Measurements from ENCODE around the gene NPBWR2.

NPBWR2 gene, protein sequence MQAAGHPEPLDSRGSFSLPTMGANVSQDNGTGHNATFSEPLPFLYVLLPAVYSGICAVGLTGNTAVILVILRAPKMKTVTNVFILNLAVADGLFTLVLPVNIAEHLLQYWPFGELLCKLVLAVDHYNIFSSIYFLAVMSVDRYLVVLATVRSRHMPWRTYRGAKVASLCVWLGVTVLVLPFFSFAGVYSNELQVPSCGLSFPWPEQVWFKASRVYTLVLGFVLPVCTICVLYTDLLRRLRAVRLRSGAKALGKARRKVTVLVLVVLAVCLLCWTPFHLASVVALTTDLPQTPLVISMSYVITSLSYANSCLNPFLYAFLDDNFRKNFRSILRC

DNA sequence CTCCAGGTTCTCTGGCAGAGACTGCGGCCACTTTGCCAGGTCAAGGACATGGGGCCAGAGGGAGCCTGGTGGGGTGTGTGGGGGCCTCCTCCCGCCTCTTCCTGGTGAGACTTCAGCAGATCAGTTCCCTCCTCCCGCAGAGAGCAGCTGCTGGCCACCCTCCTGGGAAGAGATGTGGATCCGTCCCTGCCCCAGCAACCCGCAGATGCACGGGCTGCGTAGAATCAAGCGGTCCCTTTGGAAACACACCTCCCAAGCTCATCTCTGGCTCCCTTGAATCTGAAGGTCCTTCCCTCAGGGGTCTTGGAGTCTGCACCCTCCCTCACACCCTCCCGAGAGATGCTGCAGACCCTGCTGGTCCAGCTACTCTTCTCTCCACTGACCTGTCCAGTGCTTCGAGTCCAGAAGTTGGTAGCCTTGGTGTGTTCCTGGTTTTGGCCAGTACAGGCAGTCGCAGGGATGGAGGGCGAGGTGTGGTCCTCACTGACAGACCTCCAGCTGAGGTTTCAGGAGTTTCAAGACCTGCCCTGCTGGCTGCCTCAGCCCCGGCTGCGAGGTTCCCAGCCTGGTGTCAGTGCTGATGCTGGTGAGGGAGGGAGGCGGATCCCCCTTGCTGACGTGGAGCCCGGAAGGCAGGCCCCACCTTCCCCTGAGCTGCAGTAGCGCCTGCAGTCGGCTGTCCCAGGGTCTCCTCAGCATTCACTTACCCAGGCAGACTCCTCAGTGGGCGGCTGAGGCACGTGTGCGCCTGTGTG is at the start of gene NPBWR2:
NPBWR2 (minus strand) TSS at position 585 of the 755 bp plus-strand sequence. CDS start 734 bp downstream, outside the sequence.
- no peak for DNase-seq

DNA sequence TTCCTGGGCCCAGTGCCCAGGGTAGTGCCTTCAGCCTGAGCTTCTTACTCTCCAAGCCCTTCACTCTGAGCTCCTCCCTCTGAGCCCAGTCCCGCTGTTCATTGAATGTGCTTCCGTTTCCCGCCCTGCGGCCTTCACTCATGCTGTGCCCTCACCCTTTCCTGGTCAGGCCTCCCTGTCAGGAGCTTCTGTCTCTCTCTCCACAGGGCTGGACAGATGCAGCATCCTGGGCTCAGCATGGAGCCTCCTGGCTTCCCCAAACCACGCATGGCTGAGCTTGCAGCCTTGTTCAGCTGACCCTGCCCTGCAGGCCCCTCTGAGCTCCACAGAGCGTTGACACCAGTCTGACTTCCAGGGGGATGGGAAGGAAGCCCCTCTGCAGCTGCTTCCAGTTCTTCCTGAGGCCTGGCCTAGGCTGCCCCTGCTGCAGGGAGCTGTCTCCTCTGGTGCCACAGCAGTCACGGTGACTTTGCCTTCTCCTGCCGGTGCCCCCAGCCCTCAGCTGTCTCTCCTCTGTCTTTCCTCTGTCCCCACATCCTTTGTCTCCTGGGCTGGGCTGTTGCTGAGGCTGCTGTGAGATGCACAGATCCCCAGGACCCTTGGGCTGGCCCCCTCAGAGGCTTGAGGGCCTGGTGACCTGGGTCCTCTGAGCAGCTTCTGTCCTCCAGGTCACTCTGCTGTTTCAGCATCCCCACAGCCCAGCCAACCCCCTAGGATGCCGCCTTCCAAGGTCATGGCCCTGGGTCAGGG is 48.9 kb upstream of the NPBWR2 start:
- no peak for DNase-seq

DNA sequence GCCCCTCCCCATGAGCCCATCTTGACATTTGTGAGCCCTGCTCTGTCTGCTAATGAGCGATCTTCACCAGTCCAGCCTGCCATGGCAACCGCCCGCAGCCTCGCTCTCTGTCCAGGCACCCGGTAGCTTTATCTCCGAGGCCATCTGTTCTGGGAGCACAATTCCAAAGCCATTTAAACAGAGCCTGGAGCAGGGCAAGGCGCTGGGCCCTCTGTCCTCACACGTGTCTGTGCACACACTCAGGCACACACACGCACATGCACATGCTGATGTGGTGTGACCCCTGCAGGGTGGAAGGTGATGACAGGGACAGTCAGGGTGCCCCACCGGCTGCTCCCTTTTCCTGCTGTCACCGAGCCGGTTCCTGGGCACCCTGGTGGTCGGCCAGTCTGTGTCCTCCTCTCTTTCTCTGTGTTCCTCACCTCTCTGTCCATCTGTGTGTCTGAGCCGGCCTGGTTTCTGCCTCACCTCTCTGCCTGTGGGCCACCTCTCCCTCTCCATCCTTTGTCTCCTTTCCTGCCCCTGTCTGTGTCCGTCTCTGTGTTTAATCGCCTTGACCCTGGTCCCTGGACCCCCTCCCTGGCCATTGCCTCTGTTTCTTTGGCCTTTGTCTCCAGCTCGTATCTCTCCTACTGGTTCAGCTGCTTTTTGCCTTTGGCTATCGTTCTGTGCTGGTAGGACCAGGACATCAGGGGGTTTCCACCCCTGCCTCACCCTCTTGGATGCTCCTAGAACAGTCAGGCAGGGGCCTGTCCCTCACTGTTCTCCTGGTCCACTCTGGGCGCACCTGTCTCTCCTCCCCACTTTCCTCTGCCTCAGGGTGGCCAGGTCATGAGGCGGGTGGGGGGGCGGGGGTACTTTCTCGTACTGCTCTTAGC is 48.1 kb upstream of the NPBWR2 start:
- no peak for DNase-seq

- DNase-seq: no peak
Observed at GRCh38 chr20:64154590-64155257, 47.4 kb upstream of the NPBWR2 start.

GRCh38 chr20:64153861-64154589 is 46.7 kb upstream of the NPBWR2 start:
- DNase-seq: no peak

- no peak for DNase-seq
Observed at GRCh38 chr20:64153410-64153809, 46.0 kb upstream of the NPBWR2 start.

DNA sequence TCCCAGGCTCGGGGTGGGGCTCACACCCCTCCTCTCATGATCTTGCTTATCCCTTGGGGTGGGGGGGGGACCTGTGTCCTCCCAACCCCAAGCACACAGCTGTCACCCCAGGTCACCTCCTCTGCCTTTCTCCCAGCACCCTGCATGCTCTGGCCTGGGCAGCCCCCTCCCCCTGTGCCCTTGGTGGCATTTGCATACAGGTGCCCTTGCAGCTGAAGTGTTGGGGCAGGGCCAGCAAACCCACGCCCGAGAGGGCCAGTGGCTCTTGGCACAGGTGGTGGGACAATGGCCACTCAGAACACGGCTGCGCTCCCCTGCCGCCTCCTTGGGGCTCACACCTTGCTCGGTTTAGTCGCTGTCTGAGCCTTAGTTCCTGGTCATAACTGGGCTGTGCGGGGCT is 45.5 kb upstream of the NPBWR2 start:
- no peak for DNase-seq

GRCh38 chr20:64151633-64152530 is 44.5 kb upstream of the NPBWR2 start:
- no peak for DNase-seq

GRCh38 chr20:64150756-64151632 is 43.6 kb upstream of the NPBWR2 start:
- no peak for DNase-seq

DNA sequence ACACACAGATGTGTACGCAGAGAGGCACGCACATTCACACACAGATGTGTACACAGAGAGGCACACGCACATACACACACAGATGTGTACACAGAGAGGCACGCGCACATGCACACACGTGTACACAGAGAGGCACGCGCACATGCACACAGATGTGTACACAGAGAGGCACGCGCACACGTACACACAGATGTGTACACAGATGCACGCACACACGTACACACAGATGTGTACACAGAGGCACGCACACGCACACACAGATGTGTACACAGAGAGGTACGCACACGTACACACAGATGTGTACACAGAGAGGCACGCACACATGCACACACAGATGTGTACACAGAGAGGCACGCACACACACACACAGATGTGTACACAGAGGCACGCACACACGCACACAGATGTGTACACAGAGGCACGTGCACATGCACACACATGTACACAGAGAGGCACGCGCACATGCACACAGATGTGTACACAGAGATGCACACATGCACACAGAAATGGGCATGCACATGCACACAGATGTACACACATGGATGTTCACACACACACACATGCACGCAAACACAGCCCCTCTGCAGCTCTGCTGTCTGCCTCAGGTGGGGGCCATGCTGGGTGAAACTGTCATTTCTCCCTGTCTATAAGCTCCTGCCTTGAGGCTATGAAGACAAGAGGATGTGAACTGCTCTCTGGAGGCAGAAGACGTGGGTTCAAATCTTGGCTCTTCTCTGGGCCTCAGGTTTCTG is 42.6 kb upstream of the NPBWR2 start:
- no peak for DNase-seq

GRCh38 chr20:64149141-64149540 is 41.8 kb upstream of the NPBWR2 start:
- no peak for DNase-seq

GRCh38 chr20:64148581-64148980 is 41.2 kb upstream of the NPBWR2 start:
- DNase-seq: no peak

DNA sequence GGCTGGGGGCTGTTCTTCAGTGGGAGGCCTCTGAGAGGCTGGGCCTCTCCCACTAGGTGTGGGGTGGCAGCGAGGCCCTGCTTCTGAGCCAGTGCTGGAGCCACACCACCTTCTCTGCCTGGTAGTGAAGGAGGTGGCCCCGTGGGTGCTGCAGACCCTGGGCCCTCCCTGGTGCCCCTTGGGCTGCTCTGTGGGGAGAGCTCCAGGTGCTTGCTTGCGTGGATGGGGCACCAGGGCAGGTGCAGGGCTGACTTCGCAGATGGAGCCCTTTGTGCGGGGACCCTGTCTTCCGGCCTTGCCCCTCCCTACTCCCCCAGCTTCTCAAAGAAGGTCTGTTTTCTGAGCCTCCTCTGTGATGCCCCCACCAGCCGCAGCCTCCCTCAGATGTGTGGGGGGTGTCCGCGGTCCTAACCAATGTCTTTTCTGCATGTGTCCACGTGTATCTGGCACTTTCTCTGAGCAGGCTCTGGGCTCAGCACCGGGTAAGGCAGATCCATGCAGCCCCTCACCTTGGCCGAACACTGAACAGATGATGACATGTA is 39.6 kb upstream of the NPBWR2 start:
- DNase-seq: no peak

DNA sequence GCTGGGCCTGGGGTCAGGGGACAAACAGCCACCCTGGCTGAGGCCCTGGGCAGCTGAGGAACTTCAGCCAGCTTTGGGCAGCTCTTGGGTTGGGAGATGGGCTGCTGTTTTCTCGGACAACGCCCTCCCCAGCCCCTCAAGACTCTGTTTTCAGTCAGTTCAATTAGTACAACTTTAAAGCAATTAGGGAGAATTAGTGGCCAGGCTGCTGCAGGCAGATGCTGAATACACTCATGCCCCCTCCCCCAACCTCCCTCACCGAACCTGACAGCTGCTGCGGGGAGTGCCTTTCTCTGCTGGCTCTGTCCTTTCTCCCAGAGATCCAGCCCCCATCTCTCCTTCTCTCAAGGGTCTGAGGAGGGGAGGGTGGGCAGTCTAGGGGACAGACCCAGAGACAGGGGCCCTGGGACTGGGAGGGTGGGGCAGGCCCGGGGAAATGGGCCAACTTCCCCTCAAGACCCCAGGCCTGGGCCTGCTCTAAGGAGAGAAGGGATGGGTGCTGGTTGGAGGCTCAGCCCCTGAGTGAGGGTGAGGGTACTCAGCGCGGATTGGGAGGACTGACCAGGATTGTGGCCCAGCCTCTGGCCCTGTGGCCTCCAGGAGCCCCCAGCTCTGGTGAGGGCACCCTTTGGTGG is 39.1 kb upstream of the NPBWR2 start:
- peak; percentile 71 for DNase-seq

DNA sequence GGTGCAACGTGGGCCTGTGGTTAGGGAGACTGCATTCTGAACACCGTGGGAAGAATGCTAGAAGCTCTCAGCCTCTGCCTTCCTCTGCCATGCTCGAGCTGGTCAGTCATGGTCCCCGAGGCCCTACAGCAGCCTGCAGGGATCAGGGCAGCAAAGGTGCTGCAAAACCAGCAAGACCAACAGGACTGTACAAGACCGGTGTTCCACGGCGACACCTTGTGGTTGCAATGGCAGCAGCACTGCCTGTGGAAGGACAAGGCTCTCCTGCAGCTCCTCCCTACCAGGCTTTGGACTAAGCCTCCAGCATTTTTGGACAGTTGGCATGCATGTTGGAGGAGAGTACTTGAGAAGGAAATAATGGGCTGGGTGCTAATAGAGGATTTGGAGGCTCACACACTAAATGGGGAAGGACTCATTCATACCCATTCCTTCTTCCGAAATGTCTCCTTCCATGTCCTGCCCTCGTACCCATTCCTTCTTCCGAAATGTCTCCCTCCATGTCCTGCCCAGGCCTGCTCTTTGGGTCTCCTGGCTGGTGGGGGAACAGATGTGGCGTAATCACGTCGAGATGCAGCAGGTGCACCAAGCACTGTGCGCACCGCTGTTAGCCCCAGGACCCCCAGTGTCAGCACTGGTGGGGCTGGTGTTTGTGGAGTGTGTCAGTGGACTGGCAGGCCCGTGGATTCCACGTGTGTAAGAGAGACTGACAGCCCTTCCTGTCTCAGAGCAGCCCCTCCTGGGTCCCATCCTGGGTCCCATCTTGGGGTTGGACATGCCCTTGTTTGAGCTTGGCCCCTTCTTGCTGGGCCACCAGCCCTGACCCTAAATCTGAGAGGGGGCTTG is 38.3 kb upstream of the NPBWR2 start:
- no peak for DNase-seq

GRCh38 chr20:64144144-64144912 is 37.0 kb upstream of the NPBWR2 start:
- DNase-seq: no peak
